SK-N-SH treated with all-trans-retinoic acid at 6 μM for 48 hours (cell line): ENCODE measurements around the gene PIWIL4.

ENCODE experiments used
- ATAC-seq: fragments of 200-7000 bp; cut with Tn5 transposase; 3 replicates; pipeline ENCODE4 v1.9.1; 2020; ENCODE audit warnings: mild to moderate bottlenecking, moderate library complexity
- ARNTL ChIP-seq: fragments of 450-650 bp; formaldehyde crosslinking; IDR thresholded peaks from 2 replicates; pipeline ENCODE4 v1.5.0; 2020; ENCODE audit warnings: low read depth, mild to moderate bottlenecking, moderate library complexity, borderline replicate concordance
- BACH2 ChIP-seq: fragments of 250-450 bp; sonication (Bioruptor Pico); IDR thresholded peaks from 2 replicates; pipeline ENCODE4 v1.9.0; 2021; ENCODE audit warnings: mild to moderate bottlenecking, borderline replicate concordance
- CSDC2 ChIP-seq: fragments of 250-450 bp; sonication (Bioruptor Pico); IDR thresholded peaks from 2 replicates; pipeline ENCODE4 v1.5.0; 2020; ENCODE audit warnings: mild to moderate bottlenecking, moderate library complexity
- ESRRG ChIP-seq: fragments of 250-450 bp; sonication (Bioruptor Pico); IDR thresholded peaks from 2 replicates; pipeline ENCODE4 v1.6.1; 2021; ENCODE audit warnings: mild to moderate bottlenecking
- GLIS3 ChIP-seq: fragments of 250-450 bp; sonication (Bioruptor Pico); IDR thresholded peaks from 2 replicates; pipeline ENCODE4 v1.5.0; 2020; ENCODE audit warnings: mild to moderate bottlenecking, moderate library complexity
- ISL1 ChIP-seq: fragments of 250-450 bp; sonication (Bioruptor Pico); IDR thresholded peaks from 2 replicates; pipeline ENCODE4 v2.1.2; 2022; ENCODE audit warnings: mild to moderate bottlenecking, moderate library complexity
- OSR1 ChIP-seq: fragments of 250-450 bp; sonication (Bioruptor Pico); IDR thresholded peaks from 2 replicates; pipeline ENCODE4 v1.8.0; 2022; ENCODE audit warnings: moderate library complexity, mild to moderate bottlenecking, inconsistent platforms
- PPARA ChIP-seq: fragments of 250-450 bp; sonication (Bioruptor Pico); IDR thresholded peaks from 2 replicates; pipeline ENCODE4 v1.5.0; 2020; ENCODE audit warnings: mild to moderate bottlenecking, borderline replicate concordance
- RARB ChIP-seq: fragments of 250-450 bp; sonication (Bioruptor Pico); IDR thresholded peaks from 2 replicates; pipeline ENCODE4 v1.8.0; 2021; ENCODE audit warnings: mild to moderate bottlenecking, moderate library complexity
- SNAI2 ChIP-seq: fragments of 250-450 bp; sonication (Bioruptor Pico); IDR thresholded peaks from 2 replicates; pipeline ENCODE4 v1.5.0; 2020; ENCODE audit warnings: mild to moderate bottlenecking, moderate library complexity
- TCF4 ChIP-seq: fragments of 250-450 bp; sonication (Bioruptor Pico); IDR thresholded peaks from 2 replicates; pipeline ENCODE4 v1.8.0; 2021; ENCODE audit warnings: mild to moderate bottlenecking, moderate library complexity, borderline replicate concordance
- TOX ChIP-seq: fragments of 250-450 bp; sonication (Bioruptor Pico); IDR thresholded peaks from 2 replicates; pipeline ENCODE4 v1.8.0; 2021; ENCODE audit warnings: mild to moderate bottlenecking, moderate library complexity, borderline replicate concordance
- ZC3H10 ChIP-seq: fragments of 250-450 bp; sonication (Bioruptor Pico); IDR thresholded peaks from 2 replicates; pipeline ENCODE4 v1.5.1; 2021; ENCODE audit warnings: mild to moderate bottlenecking, moderate library complexity
- ZFP3 ChIP-seq: fragments of 250-450 bp; sonication (Bioruptor Pico); IDR thresholded peaks from 2 replicates; pipeline ENCODE4 v1.5.0; 2020; ENCODE audit warnings: mild to moderate bottlenecking, moderate library complexity
- ZFP30 ChIP-seq: fragments of 450-650 bp; formaldehyde crosslinking; IDR thresholded peaks from 2 replicates; pipeline ENCODE4 v1.5.0; 2022; ENCODE audit warnings: mild to moderate bottlenecking, moderate library complexity
- ZNF565 ChIP-seq: fragments of 450-650 bp; formaldehyde crosslinking; conservative IDR thresholded peaks from 2 replicates; pipeline ENCODE4 v1.5.0; 2020; ENCODE audit warnings: low read depth, mild to moderate bottlenecking, moderate library complexity
- ZNF70 ChIP-seq: fragments of 450-650 bp; formaldehyde crosslinking; IDR thresholded peaks from 2 replicates; pipeline ENCODE4 v1.5.0; 2020; ENCODE audit warnings: mild to moderate bottlenecking, moderate library complexity
- ZNF8 ChIP-seq: fragments of 450-650 bp; formaldehyde crosslinking; IDR thresholded peaks from 2 replicates; pipeline ENCODE4 v1.5.0; 2020; ENCODE audit warnings: mild to moderate bottlenecking, moderate library complexity
- TF ChIP-seq, protein P1 (sequence below): fragments of 250-450 bp; sonication (Bioruptor Pico); IDR thresholded peaks from 2 replicates; pipeline ENCODE4 v1.5.1; 2020; ENCODE audit warnings: low read depth, mild to moderate bottlenecking, moderate library complexity
- TF ChIP-seq, protein P2 (sequence below): fragments of 250-450 bp; sonication (Bioruptor Pico); IDR thresholded peaks from 2 replicates; pipeline ENCODE4 v1.5.0; 2020; ENCODE audit warnings: mild to moderate bottlenecking, moderate library complexity
- TF ChIP-seq, protein P3 (sequence below): fragments of 250-450 bp; sonication (Bioruptor Pico); IDR thresholded peaks from 2 replicates; pipeline ENCODE4 v1.8.0; 2020; ENCODE audit warnings: mild to moderate bottlenecking, moderate library complexity, borderline replicate concordance
- TF ChIP-seq, protein P4 (sequence below): fragments of 250-450 bp; sonication (Bioruptor Pico); IDR thresholded peaks from 2 replicates; pipeline ENCODE4 v1.8.0; 2021; ENCODE audit warnings: low read depth, mild to moderate bottlenecking, moderate library complexity, borderline replicate concordance

PIWIL4 gene

GRCh38 chr11:94558468-94558867, 8.7 kb upstream of the PIWIL4 start:
- no peak for ATAC-seq
- TF ChIP-seq, protein P1, sequence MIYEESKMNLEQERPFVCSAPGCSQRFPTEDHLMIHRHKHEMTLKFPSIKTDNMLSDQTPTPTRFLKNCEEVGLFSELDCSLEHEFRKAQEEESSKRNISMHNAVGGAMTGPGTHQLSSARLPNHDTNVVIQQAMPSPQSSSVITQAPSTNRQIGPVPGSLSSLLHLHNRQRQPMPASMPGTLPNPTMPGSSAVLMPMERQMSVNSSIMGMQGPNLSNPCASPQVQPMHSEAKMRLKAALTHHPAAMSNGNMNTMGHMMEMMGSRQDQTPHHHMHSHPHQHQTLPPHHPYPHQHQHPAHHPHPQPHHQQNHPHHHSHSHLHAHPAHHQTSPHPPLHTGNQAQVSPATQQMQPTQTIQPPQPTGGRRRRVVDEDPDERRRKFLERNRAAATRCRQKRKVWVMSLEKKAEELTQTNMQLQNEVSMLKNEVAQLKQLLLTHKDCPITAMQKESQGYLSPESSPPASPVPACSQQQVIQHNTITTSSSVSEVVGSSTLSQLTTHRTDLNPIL (CRISPR knock-in tag): no peak
- no peak for TF ChIP-seq ISL1 (CRISPR knock-in tag)
- TF ChIP-seq, protein P2, sequence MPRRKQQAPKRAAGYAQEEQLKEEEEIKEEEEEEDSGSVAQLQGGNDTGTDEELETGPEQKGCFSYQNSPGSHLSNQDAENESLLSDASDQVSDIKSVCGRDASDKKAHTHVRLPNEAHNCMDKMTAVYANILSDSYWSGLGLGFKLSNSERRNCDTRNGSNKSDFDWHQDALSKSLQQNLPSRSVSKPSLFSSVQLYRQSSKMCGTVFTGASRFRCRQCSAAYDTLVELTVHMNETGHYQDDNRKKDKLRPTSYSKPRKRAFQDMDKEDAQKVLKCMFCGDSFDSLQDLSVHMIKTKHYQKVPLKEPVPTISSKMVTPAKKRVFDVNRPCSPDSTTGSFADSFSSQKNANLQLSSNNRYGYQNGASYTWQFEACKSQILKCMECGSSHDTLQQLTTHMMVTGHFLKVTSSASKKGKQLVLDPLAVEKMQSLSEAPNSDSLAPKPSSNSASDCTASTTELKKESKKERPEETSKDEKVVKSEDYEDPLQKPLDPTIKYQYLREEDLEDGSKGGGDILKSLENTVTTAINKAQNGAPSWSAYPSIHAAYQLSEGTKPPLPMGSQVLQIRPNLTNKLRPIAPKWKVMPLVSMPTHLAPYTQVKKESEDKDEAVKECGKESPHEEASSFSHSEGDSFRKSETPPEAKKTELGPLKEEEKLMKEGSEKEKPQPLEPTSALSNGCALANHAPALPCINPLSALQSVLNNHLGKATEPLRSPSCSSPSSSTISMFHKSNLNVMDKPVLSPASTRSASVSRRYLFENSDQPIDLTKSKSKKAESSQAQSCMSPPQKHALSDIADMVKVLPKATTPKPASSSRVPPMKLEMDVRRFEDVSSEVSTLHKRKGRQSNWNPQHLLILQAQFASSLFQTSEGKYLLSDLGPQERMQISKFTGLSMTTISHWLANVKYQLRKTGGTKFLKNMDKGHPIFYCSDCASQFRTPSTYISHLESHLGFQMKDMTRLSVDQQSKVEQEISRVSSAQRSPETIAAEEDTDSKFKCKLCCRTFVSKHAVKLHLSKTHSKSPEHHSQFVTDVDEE (CRISPR knock-in tag): no peak
- TF ChIP-seq ARNTL (CRISPR knock-in tag): no peak
- TF ChIP-seq TCF4 (CRISPR knock-in tag): no peak
- TF ChIP-seq ZNF8 (CRISPR knock-in tag): no peak
- TF ChIP-seq ZNF565 (CRISPR knock-in tag): no peak

DNA sequence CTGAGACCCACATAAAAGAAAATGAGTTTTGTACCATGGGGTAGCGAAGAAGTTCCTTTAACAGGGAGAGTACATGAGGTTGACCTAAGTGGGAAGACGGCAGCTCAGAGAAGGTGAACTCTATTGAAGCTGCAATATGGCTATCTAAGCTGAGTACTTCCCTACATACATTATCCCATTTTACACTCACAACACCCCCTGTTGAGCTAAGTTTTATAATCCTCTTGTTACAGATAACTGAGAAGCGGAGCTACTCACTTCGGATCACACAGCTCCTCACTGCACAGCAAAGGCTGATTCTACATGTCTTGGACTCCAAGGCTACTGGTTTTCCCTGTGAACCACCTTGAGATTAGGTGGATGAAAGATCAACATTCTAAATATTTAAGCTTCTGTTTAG, 8.2 kb upstream of the PIWIL4 start:
- no peak for ATAC-seq
- no peak for TF ChIP-seq ZFP3 (CRISPR knock-in tag)
- TF ChIP-seq ISL1 (CRISPR knock-in tag): no peak
- TF ChIP-seq ARNTL (CRISPR knock-in tag): no peak
- TF ChIP-seq TOX (CRISPR knock-in tag): no peak
- no peak for TF ChIP-seq CSDC2 (CRISPR knock-in tag)
- TF ChIP-seq ZNF70: no peak
- TF ChIP-seq PPARA: no peak
- TF ChIP-seq ZNF8 (CRISPR knock-in tag): no peak
- TF ChIP-seq ESRRG (CRISPR knock-in tag): no peak
- no peak for TF ChIP-seq ZNF565 (CRISPR knock-in tag)
- no peak for TF ChIP-seq SNAI2
- no peak for TF ChIP-seq OSR1 (CRISPR knock-in tag)
- TF ChIP-seq, protein P3, sequence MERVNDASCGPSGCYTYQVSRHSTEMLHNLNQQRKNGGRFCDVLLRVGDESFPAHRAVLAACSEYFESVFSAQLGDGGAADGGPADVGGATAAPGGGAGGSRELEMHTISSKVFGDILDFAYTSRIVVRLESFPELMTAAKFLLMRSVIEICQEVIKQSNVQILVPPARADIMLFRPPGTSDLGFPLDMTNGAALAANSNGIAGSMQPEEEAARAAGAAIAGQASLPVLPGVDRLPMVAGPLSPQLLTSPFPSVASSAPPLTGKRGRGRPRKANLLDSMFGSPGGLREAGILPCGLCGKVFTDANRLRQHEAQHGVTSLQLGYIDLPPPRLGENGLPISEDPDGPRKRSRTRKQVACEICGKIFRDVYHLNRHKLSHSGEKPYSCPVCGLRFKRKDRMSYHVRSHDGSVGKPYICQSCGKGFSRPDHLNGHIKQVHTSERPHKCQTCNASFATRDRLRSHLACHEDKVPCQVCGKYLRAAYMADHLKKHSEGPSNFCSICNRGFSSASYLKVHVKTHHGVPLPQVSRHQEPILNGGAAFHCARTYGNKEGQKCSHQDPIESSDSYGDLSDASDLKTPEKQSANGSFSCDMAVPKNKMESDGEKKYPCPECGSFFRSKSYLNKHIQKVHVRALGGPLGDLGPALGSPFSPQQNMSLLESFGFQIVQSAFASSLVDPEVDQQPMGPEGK (CRISPR knock-in tag): no peak
- no peak for TF ChIP-seq RARB (CRISPR knock-in tag)
- TF ChIP-seq GLIS3 (CRISPR knock-in tag): no peak
- TF ChIP-seq, protein P4, sequence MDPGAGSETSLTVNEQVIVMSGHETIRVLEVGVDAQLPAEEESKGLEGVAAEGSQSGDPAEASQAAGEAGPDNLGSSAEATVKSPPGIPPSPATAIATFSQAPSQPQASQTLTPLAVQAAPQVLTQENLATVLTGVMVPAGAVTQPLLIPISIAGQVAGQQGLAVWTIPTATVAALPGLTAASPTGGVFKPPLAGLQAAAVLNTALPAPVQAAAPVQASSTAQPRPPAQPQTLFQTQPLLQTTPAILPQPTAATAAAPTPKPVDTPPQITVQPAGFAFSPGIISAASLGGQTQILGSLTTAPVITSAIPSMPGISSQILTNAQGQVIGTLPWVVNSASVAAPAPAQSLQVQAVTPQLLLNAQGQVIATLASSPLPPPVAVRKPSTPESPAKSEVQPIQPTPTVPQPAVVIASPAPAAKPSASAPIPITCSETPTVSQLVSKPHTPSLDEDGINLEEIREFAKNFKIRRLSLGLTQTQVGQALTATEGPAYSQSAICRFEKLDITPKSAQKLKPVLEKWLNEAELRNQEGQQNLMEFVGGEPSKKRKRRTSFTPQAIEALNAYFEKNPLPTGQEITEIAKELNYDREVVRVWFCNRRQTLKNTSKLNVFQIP (CRISPR knock-in tag): no peak
- TF ChIP-seq, protein P2 (CRISPR knock-in tag): no peak

DNA sequence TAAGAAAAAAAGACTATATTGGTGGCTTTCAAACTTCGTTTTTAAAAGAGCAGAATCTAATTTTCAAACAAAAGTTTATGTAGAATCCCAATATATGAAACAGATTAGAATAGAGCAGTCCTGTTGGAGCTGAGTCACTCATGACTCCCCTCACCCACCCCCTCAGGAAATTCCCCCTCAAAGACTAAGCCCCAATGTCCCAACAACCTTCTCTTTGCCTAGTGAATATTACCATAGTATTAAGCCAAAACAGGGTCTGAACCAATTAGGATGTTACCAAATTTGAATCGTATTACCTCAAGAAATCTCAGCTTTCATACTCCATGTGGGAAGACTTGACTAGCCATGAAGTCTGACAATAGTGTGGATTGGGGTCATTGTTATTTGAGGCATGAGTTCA, 7.8 kb upstream of the PIWIL4 start:
- no peak for ATAC-seq
- TF ChIP-seq OSR1 (CRISPR knock-in tag): no peak
- TF ChIP-seq ZNF70: no peak
- TF ChIP-seq CSDC2 (CRISPR knock-in tag): no peak
- no peak for TF ChIP-seq GLIS3 (CRISPR knock-in tag)
- no peak for TF ChIP-seq TOX (CRISPR knock-in tag)
- TF ChIP-seq ZFP30: no peak
- TF ChIP-seq BACH2 (CRISPR knock-in tag): no peak
- TF ChIP-seq, protein P2 (CRISPR knock-in tag): no peak
- no peak for TF ChIP-seq ZC3H10 (CRISPR knock-in tag)
- TF ChIP-seq ZNF8 (CRISPR knock-in tag): no peak
- TF ChIP-seq ESRRG (CRISPR knock-in tag): no peak
- TF ChIP-seq, protein P3 (CRISPR knock-in tag): no peak
- no peak for TF ChIP-seq TCF4 (CRISPR knock-in tag)
